D341Med (cell line): ENCODE data around the gene INPP4A.

ENCODE experiments used
- DNase-seq: peaks from one replicate; pipeline ENCODE4 v3.0.0; 2012; ENCODE audit warnings: low spot score

Gene INPP4A

GRCh38 chr2:98564541-98565132 lies 120.0 kb downstream of the INPP4A start:
- no peak for DNase-seq

- no peak for DNase-seq
These were observed 120.7 kb downstream of the INPP4A start for GRCh38 chr2:98565286-98565860.

- DNase-seq, result no peak
These were observed 121.3 kb downstream of the INPP4A start for GRCh38 chr2:98565941-98566340.

- no peak for DNase-seq
These were observed 123.7 kb downstream of the INPP4A start for GRCh38 chr2:98568161-98568956.

- DNase-seq, result peak; percentile 79
These were observed 124.6 kb downstream of the INPP4A start for GRCh38 chr2:98569197-98569793.

GRCh38 chr2:98569915-98570314 lies 125.3 kb downstream of the INPP4A start:
- DNase-seq, result no peak

GRCh38 chr2:98570356-98570755 lies 125.7 kb downstream of the INPP4A start:
- no peak for DNase-seq

GRCh38 chr2:98571121-98571701 lies 126.6 kb downstream of the INPP4A start:
- DNase-seq, result no peak

GRCh38 chr2:98571796-98572195 lies 127.1 kb downstream of the INPP4A start:
- no peak for DNase-seq

GRCh38 chr2:98572211-98572610 lies 127.6 kb downstream of the INPP4A start:
- DNase-seq, result no peak

GRCh38 chr2:98572676-98573075 lies 128.0 kb downstream of the INPP4A start:
- DNase-seq, result no peak

GRCh38 chr2:98573426-98573825 lies 128.8 kb downstream of the INPP4A start:
- no peak for DNase-seq

- DNase-seq, result no peak
These were observed 132.1 kb downstream of the INPP4A start for GRCh38 chr2:98576666-98577312.

- DNase-seq, result no peak
These were observed 132.7 kb downstream of the INPP4A start for GRCh38 chr2:98577313-98577712.

- DNase-seq, result no peak
These were observed 133.6 kb downstream of the INPP4A start for GRCh38 chr2:98578231-98578630.

- no peak for DNase-seq
These were observed 135.3 kb downstream of the INPP4A start for GRCh38 chr2:98579926-98580325.

- no peak for DNase-seq
These were observed 136.1 kb downstream of the INPP4A start for GRCh38 chr2:98580656-98581284.

- DNase-seq, result no peak
These were observed 137.9 kb downstream of the INPP4A start for GRCh38 chr2:98582523-98582922.

GRCh38 chr2:98583276-98583675 lies 138.6 kb downstream of the INPP4A start:
- DNase-seq, result no peak

GRCh38 chr2:98583816-98584618 lies 139.4 kb downstream of the INPP4A start:
- DNase-seq, result no peak

- no peak for DNase-seq
These were observed 140.7 kb downstream of the INPP4A start for GRCh38 chr2:98585386-98585785.
